HG02981 (cell line): Measurements from ENCODE around the gene C12orf42.
A peak's percentile ranks its signal among the peaks of the same experiment; 100 is the strongest.
"Not testable (repeated sequence)": the region's sequence is repeated elsewhere in the genome, so short reads cannot be mapped to it uniquely, and the experiment has no call there.

ENCODE experiments used
- ATAC-seq: cut with Tn5 transposase; IDR thresholded peaks from one replicate; pipeline ENCODE4 v1.9.1; 2021; ENCODE audit warnings: mild to moderate bottlenecking, moderate library complexity; ENCODE audit not compliant: unreplicated experiment

Gene C12orf42

GRCh38 chr12:103425674-103426073 lies 70.1 kb downstream of the C12orf42 start:
- ATAC-seq: not testable (repeated sequence)

- not testable (repeated sequence) for ATAC-seq
Observed at GRCh38 chr12:103424849-103425586, 70.8 kb downstream of the C12orf42 start.

GRCh38 chr12:103423516-103423910 lies 72.3 kb downstream of the C12orf42 start:
- ATAC-seq: no peak

GRCh38 chr12:103422746-103423515 lies 72.8 kb downstream of the C12orf42 start:
- ATAC-seq: no peak

- ATAC-seq: no peak
Observed at GRCh38 chr12:103422328-103422727, 73.4 kb downstream of the C12orf42 start.

- no peak for ATAC-seq
Observed at GRCh38 chr12:103421402-103421801, 74.4 kb downstream of the C12orf42 start.

GRCh38 chr12:103415681-103416080 lies 80.1 kb downstream of the C12orf42 start:
- no peak for ATAC-seq

- no peak for ATAC-seq
Observed at GRCh38 chr12:103401421-103401820, 94.3 kb downstream of the C12orf42 start.

- ATAC-seq: no peak
Observed at GRCh38 chr12:103399986-103400385, 95.8 kb downstream of the C12orf42 start.

- ATAC-seq: no peak
Observed at GRCh38 chr12:103397536-103397935, 98.2 kb downstream of the C12orf42 start.

- ATAC-seq: peak; percentile 94
Observed at GRCh38 chr12:103392722-103393121, 103.0 kb downstream of the C12orf42 start.

- ATAC-seq: no peak
Observed at GRCh38 chr12:103391103-103391502, 104.7 kb downstream of the C12orf42 start.

GRCh38 chr12:103387385-103387784 lies 108.4 kb downstream of the C12orf42 start:
- ATAC-seq: no peak

GRCh38 chr12:103386451-103386850 lies 109.3 kb downstream of the C12orf42 start:
- no peak for ATAC-seq

- ATAC-seq: no peak
Observed at GRCh38 chr12:103382736-103383346, 112.9 kb downstream of the C12orf42 start.

- no peak for ATAC-seq
Observed at GRCh38 chr12:103382119-103382518, 113.6 kb downstream of the C12orf42 start.

- ATAC-seq: no peak
Observed at GRCh38 chr12:103379670-103380069, 116.1 kb downstream of the C12orf42 start.

GRCh38 chr12:103373088-103373523 lies 122.7 kb downstream of the C12orf42 start:
- ATAC-seq: no peak

- peak; percentile 73 for ATAC-seq
Observed at GRCh38 chr12:103369929-103370328, 125.8 kb downstream of the C12orf42 start.

GRCh38 chr12:103368167-103368566 lies 127.6 kb downstream of the C12orf42 start:
- ATAC-seq: no peak

GRCh38 chr12:103354403-103354802 lies 141.4 kb downstream of the C12orf42 start:
- ATAC-seq: no peak

GRCh38 chr12:103353913-103354312 lies 141.9 kb downstream of the C12orf42 start:
- no peak for ATAC-seq
